ENCODE results near the gene IL18BP.

- TF ChIP-seq, protein P1, sequence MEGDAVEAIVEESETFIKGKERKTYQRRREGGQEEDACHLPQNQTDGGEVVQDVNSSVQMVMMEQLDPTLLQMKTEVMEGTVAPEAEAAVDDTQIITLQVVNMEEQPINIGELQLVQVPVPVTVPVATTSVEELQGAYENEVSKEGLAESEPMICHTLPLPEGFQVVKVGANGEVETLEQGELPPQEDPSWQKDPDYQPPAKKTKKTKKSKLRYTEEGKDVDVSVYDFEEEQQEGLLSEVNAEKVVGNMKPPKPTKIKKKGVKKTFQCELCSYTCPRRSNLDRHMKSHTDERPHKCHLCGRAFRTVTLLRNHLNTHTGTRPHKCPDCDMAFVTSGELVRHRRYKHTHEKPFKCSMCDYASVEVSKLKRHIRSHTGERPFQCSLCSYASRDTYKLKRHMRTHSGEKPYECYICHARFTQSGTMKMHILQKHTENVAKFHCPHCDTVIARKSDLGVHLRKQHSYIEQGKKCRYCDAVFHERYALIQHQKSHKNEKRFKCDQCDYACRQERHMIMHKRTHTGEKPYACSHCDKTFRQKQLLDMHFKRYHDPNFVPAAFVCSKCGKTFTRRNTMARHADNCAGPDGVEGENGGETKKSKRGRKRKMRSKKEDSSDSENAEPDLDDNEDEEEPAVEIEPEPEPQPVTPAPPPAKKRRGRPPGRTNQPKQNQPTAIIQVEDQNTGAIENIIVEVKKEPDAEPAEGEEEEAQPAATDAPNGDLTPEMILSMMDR (conservative IDR thresholded peaks at IDR 0.05), result no peak
- no peak for TF ChIP-seq EZH2 (IDR thresholded peaks at IDR 0.05; ENCODE audit: low read depth)
Measured at GRCh38 chr11:71991494-71991893, 7.2 kb upstream of the IL18BP start.
